Measurements from ENCODE around the gene AKR1E2. TPM values are rescaled to one million over a fixed set of nuclear protein-coding genes. Genes with fewer than 3 reads are reported as not detected.

The AKR1E2 gene
- total RNA-seq, 2 donors from 2014 or later = 0.26 to 14.5 TPM

DNA sequence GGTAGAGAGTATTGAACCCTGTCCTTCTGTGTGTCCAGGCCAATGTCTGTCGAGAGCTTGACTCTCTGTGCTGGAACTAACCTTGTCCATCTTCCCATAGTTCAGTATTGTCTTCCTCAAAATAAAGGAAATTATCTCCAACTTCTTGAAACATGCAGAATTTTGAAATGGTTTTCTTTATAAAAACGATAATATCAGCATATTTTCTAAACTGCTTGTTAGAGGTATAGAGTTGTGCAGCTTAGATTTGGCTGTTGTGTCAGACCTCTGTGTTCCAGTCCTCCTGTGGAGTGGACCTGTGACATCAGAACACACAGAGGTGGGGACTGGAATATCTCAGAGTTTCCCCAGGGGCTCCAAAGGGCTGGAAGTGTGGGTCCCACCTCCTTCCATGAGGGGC, 22.2 kb upstream of the AKR1E2 start:
- WGBS, 2 donors = 50 to 54% methylated on average over 2 of the region's 2 CpGs

DNA sequence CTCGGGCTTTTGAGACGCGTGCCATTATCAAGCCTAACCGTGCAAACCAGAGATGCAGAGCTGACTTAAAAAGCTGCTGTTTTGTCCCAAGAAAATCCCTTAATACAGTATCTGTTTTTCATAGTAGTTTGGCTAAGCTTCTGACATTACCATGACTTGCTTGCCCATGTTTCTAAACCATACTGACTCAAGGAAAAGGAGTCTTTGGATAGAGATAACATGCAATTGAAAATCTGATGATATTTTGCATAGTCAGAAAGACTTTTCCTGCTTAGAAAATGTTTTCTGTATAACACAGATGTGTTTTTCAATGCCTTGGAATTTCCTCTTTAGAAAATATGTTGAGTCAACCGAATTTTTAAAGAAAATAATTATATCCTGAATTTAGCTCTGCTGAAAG, 21.5 kb upstream of the AKR1E2 start:
- Histone ChIP-seq H3K4me1 (no peaks in the 10 kb centered on the region), H3K9me3 (no peaks in the 10 kb centered on the region), H3K27ac (no peak overlapping the region), H3K36me3 (replicated peaks in 1 of 2; ENCODE audit: insufficient read depth in 1 of 2, low read depth in 2 of 2) (no peaks in the 10 kb centered on the region), H3K4me3 (no peak overlapping the region), H3K27me3 (no peaks in the 10 kb centered on the region)
- no peak for TF ChIP-seq POLR2A (IDR thresholded peaks at IDR 0.05)
- TF ChIP-seq, protein P1, sequence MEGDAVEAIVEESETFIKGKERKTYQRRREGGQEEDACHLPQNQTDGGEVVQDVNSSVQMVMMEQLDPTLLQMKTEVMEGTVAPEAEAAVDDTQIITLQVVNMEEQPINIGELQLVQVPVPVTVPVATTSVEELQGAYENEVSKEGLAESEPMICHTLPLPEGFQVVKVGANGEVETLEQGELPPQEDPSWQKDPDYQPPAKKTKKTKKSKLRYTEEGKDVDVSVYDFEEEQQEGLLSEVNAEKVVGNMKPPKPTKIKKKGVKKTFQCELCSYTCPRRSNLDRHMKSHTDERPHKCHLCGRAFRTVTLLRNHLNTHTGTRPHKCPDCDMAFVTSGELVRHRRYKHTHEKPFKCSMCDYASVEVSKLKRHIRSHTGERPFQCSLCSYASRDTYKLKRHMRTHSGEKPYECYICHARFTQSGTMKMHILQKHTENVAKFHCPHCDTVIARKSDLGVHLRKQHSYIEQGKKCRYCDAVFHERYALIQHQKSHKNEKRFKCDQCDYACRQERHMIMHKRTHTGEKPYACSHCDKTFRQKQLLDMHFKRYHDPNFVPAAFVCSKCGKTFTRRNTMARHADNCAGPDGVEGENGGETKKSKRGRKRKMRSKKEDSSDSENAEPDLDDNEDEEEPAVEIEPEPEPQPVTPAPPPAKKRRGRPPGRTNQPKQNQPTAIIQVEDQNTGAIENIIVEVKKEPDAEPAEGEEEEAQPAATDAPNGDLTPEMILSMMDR (IDR thresholded peaks at IDR 0.05) = no peak
- ATAC-seq (no peak), DNase-seq (no peak)
- WGBS, 2 donors = 76 to 80% methylated on average over 5 of the region's 5 CpGs
- intact Hi-C loops (cut with DNase I) = no loop called here

More for the DNA sequence above, 22.2 kb upstream of the AKR1E2 start:
- H3K4me3 ChIP-seq = no peak overlapping the region
- no peaks in the 10 kb centered on the region for H3K27me3 ChIP-seq
- no peaks in the 10 kb centered on the region for H3K36me3 ChIP-seq (replicated peaks in 1 of 2; ENCODE audit: insufficient read depth in 1 of 2, low read depth in 2 of 2)
- no peak overlapping the region for H3K27ac ChIP-seq
- H3K4me1 ChIP-seq = no peaks in the 10 kb centered on the region
- DNase-seq (no peak), ATAC-seq (no peak)
- intact Hi-C loops (cut with DNase I) = no loop called here
- no peaks in the 10 kb centered on the region for H3K9me3 ChIP-seq
- TF ChIP-seq, protein P1 (IDR thresholded peaks at IDR 0.05) = no peak

DNA sequence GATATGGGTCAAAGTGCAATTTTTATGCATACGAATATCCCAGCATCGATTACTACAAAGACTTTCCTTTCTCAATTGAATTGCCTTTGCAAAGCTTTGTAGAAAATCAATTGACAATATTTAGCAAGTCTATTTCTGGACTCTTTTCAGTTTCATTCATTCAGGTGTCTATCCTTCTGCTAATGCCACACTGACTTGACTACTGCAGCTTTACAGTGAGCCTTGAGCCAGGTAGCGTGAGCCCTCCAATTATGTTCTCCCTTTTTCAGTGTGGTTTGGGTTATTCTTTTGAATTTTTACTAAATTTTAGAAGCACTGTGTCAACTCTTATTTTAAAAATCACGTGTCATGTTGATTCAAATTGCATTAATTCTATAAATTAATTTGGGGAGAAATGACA, 19.5 kb upstream of the AKR1E2 start:
- Histone ChIP-seq H3K4me1 (no peaks in the 10 kb centered on the region), H3K4me3 (no peak overlapping the region), H3K9me3 (no peaks in the 10 kb centered on the region), H3K36me3 (replicated peaks in 1 of 2; ENCODE audit: insufficient read depth in 1 of 2, low read depth in 2 of 2) (no peaks in the 10 kb centered on the region), H3K27ac (no peak overlapping the region), H3K27me3 (no peaks in the 10 kb centered on the region)
- no peak for TF ChIP-seq POLR2A (IDR thresholded peaks at IDR 0.05)
- TF ChIP-seq, protein P1 (IDR thresholded peaks at IDR 0.05) = no peak
- DNase-seq (no peak), ATAC-seq (no peak)
- intact Hi-C loops (cut with DNase I) = no loop called here
- 67 to 72% methylated on average over 4 of the region's 4 CpGs for WGBS, 2 donors

DNA sequence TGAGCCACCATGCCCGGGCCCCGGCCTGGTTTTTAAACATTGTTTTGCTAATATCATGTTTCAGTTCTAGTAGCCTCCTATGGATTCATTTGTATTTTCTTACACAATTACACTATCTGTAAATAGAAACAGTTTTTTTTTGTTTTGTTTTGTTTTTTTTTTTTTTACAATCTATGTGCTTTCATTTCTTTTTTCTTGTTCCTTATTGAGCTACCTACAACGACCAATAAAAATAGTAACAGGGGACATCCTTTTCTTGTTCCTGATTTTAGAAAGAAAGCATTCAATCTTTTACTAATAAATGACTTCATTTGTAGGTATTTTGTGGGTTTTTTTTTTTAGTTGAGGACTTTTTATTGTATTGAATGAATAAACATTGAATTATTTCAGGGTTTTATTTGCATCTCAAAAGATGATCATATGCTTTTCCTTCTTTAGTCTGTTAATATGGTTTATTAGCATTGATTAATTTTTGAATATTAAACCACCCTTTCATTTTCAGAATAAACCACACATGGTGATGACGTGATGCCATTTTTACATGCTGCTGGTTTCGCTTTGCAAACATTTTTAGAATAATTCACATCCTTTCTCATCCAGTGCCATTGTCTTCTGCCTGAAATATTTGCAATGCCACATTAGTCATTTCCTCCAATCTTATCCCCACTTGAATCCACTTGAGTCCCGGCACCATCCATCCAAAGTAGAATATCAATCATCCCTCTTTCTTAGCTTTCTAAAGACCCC, 18.1 kb upstream of the AKR1E2 start:
- Histone ChIP-seq H3K4me1 (no peaks in the 10 kb centered on the region), H3K4me3 (no peak overlapping the region), H3K27me3 (no peaks in the 10 kb centered on the region), H3K9me3 (no peaks in the 10 kb centered on the region), H3K27ac (no peak overlapping the region), H3K36me3 (replicated peaks in 1 of 2; ENCODE audit: insufficient read depth in 1 of 2, low read depth in 2 of 2) (no peaks in the 10 kb centered on the region)
- TF ChIP-seq POLR2A (IDR thresholded peaks at IDR 0.05) = no peak
- ATAC-seq = no peak
- no peak for DNase-seq
- WGBS, 2 donors = 72 to 75% methylated on average over 6 of the region's 6 CpGs
- intact Hi-C loops (cut with DNase I) = no loop called here

DNA sequence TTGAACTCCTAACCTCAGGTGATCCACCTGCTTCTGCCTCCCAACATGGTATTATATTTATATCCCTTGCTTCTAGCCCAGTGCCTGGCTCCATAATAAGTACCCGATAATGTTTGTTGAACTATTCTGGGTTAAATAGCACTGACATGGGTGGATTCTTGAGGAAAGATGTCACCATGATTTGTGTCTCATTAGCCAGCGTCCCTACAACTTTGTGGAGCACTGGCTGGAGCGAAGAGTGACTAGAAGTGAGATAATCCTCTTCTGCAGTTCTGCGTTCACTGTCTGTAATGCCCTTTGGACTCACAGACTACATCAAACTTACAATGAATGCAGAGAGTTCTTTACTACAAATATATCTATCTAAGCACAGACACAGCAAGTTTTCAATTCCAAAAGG, 16.9 kb upstream of the AKR1E2 start:
- ATAC-seq (no peak), DNase-seq (no peak)
- no peak overlapping the region for H3K27ac ChIP-seq
- H3K9me3 ChIP-seq = no peaks in the 10 kb centered on the region
- intact Hi-C loops (cut with DNase I) = no loop called here
- H3K4me1 ChIP-seq = no peaks in the 10 kb centered on the region
- 71 to 86% methylated on average over 4 of the region's 4 CpGs for WGBS, 2 donors
- no peak for TF ChIP-seq POLR2A (IDR thresholded peaks at IDR 0.05)
- TF ChIP-seq, protein P1 (IDR thresholded peaks at IDR 0.05) = no peak
- no peak overlapping the region for H3K4me3 ChIP-seq
- H3K36me3 ChIP-seq (replicated peaks in 1 of 2; ENCODE audit: insufficient read depth in 1 of 2, low read depth in 2 of 2) = no peaks in the 10 kb centered on the region
- H3K27me3 ChIP-seq = no peaks in the 10 kb centered on the region

Measured in body of pancreas (tissue), 4 donors.